ENCODE results near the gene FGD4. TPM values are rescaled to one million over a fixed set of nuclear protein-coding genes. Genes with fewer than 3 reads are reported as not detected.

The FGD4 gene
- total and polyA plus RNA-seq, 2 donors (not counting 3 experiments of a cell fraction or from before 2014, with no cell fraction given), result 6.6 to 44.7 TPM

DNA sequence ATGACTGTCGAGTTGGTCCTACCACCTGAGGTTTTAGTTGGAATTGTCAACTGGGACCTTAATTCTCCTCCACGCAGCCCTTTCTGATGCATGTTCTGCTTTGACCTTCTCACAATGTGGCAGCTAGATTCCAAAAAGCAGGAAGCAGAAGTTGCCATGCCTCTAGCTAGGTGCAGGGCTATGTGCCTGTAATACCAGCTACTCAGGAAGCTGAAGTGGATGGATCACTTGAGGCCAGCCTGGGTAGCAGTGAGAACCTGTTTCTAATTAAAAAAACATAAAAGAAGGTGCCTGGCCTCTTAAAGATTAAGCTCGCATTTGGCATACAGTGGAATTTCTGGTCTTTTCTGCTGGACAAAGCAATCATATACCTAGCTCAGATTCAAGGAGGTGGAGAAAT lies 77.1 kb downstream of the FGD4 start:
- ChIA-PET POLR2A (interaction anchor here (0.7 kb wide), 1 partner anchor 98 kb away, joined by 3 read pairs; no protein-coding TSS in a partner anchor), CTCF (interaction anchor here (1.6 kb wide), 1 partner anchor 32 kb away, joined by 3 read pairs; no protein-coding TSS in a partner anchor)
- intact Hi-C loops (cut with micrococcal nuclease), result no loop called here
- Histone ChIP-seq H4K20me1 (replicated peaks; ENCODE audit: control insufficient read depth, extremely low read depth, insufficient read depth, low read length) (no peaks in the 10 kb centered on the region), H3K79me2 (ENCODE audit: control insufficient read depth, insufficient read depth, low read length) (no peaks in the 10 kb centered on the region), H3K9me1 (replicated peaks; ENCODE audit: control insufficient read depth, extremely low read depth, insufficient read depth, low read length) (no peaks in the 10 kb centered on the region), H3K4me2 (ENCODE audit: insufficient read depth, low read length) (no peak overlapping the region), H3K36me3 (ENCODE audit: control insufficient read depth in 2 of 2, extremely low read depth in 1 of 2, insufficient read depth in 2 of 2, low read length in 2 of 2) (peaks cover 0 to 2% of the 10 kb centered on the region in 2 experiments), H3K27me3 (ENCODE audit: control insufficient read depth in 2 of 2, insufficient read depth in 2 of 2, low read length in 2 of 2) (no peaks in the 10 kb centered on the region), H2AFZ (ENCODE audit: low read depth, low read length) (no peak overlapping the region), H3K9me3 (replicated peaks; ENCODE audit: control insufficient read depth, insufficient read depth, low read length) (no peaks in the 10 kb centered on the region), H3K27ac (ENCODE audit: insufficient read depth, low read depth, low read length) (no peak overlapping the region), H3K9ac (replicated peaks; ENCODE audit: extremely low read depth, insufficient read depth, low read length) (no peak overlapping the region), H3K4me1 (ENCODE audit: control insufficient read depth, extremely low read depth, insufficient read depth, low read length) (peaks cover 1% of the 10 kb centered on the region), H3K4me3 (replicated peaks in 1 of 3; ENCODE audit: insufficient read depth in 1 of 3, low read depth in 1 of 3, low read length in 3 of 3) (no peak overlapping the region)
- TF ChIP-seq CTCF (IDR thresholded peaks at IDR 0.05; ENCODE audit: extremely low read depth in 1 of 2, insufficient read depth in 1 of 2, low read depth in 1 of 2, low read length in 2 of 2) (no peak), FOS (IDR thresholded peaks at IDR 0.05; ENCODE audit: borderline replicate concordance, insufficient read depth, low read length) (no peak), EZH2 (IDR thresholded peaks at IDR 0.05; ENCODE audit: borderline replicate concordance, low read depth, low read length, severe bottlenecking) (no peak), MYC (IDR thresholded peaks at IDR 0.05; ENCODE audit: low read depth, low read length) (no peak), GATA2 (IDR thresholded peaks at IDR 0.05; ENCODE audit: insufficient read depth, insufficient read length, low read depth, low read length) (no peak), POLR2A (IDR thresholded peaks at IDR 0.05; ENCODE audit: low read depth, low read length) (no peak), POLR2AphosphoS5 (IDR thresholded peaks at IDR 0.05; ENCODE audit: insufficient read depth, low read depth, low read length) (no peak)
- TF ChIP-seq, protein P1, sequence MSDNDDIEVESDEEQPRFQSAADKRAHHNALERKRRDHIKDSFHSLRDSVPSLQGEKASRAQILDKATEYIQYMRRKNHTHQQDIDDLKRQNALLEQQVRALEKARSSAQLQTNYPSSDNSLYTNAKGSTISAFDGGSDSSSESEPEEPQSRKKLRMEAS (IDR thresholded peaks at IDR 0.05; ENCODE audit: insufficient read depth, insufficient read length), result no peak
- dilution Hi-C loops (cut with MboI; ENCODE audit: extremely low pct_ligation_motif_present, low sequenced_read_pairs), result no loop called here
- DNase-seq (ENCODE audit: low read depth, low spot score), result no peak
- FAIRE-seq, result no peak
- no TSS peak for BruUV-seq (replicated peaks)

Measured in endothelial cell of umbilical vein (primary cell).